Amniotic stem cell (primary cell): ENCODE data around the gene VWA8.
"Not testable (repeated sequence)": the region's sequence is repeated elsewhere in the genome, so short reads cannot be mapped to it uniquely, and the experiment has no call there.

ENCODE experiments used
- DNase-seq: peaks from one replicate; lab custom pipeline; 2025; lab: John Stamatoyannopoulos, UW

Gene VWA8

DNA sequence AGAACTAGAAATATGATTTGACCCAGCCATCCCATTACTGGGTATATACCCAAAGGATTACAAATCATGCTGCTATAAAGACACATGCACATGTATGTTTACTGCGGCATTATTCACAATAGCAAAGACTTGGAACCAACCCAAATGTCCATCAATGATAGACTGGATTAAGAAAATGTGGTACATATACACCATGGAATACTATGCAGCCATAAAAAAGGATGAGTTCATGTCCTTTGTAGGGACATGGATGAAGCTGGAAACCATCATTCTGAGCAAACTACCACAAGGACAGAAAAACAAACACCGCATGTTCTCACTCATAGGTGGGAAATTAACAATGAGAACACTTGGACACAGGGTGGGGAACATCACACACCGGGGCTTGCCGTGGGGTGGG lies 38.0 kb downstream of the VWA8 start:
- DNase-seq: not testable (repeated sequence)

DNA sequence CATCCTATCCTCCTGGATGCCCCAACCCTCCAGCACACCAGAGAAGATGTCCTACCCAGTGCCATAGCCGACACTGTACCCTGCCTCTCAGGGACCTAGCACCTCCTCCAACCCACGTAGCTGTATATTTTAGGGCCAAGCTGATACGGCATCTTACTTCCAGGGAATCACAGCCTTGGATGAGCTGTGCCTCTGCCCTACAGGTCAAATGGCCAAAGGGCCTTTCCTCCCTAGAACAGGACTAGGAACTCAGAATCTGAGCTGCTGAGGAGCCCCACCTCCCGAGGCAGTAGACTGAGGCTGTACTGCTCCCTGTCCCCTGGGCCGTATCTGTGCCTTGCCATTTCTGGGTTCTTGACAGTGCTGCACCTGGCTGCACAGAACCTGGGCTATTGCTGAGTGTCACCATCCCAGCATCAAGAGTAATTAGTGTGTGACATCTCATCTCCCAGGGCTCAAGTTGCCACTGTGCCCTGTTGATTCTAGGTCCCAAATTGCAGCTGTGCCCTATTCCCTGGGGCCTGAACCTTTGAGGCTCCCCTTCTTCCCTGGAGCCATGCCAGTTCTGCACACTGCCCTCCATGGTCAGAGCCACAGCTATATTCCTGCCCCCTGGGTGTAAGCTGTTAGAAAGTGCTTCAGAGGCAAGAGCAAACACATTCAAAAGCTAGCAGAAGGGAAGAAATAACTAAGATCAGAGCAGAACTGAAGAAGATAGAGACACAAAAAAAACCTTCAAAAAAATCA lies 41.0 kb downstream of the VWA8 start:
- DNase-seq: no peak

DNA sequence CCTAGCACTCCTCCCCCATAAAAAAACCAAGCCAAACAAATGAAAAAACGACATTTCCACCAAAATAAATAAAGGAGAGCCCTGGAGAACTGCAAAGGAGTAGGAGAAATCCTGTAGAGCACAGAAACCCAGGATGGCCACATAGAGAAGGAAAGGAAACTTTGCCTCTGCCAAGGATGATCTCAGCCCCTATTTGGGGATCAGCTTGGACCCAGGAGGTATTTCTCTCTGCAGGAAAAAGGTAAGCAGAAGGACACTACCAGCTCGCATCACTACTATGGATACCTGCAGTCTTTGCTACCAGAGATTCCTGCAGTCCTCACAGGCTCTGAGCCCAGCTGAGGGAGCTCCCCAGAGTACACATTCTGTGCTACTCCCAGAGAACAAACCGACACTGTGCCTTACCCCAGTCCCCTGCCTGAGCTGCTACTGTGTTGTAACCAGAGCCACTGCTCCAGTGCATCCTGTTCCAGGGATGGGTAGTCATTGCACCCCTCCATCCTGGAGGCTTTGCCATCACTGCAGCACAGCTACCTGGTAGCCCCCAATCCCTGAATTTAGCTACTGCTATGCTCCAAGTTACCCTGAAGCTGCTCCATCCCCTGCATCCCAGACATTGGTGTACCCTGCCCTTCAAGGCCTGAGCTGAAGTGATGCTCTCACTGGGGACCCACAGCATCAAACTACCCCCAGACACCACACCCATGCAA lies 41.7 kb downstream of the VWA8 start:
- DNase-seq: no peak

DNA sequence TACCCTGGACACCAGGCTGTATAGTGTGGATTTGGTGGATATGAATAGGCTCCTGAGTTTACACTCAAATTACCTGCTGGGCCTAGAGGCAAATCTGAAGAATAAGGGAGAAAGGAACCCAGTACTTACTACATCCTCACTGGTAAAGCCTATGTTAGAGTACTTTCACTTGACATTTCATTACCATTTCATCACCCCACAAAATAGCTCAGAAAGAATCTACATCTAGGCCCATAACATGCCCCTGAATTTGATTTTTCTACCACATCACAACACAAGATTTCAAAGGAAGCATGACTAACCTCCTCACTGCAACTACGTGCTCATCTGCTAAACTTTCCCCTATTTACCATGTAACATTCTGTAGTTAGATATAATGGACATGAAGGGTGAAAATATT lies 43.3 kb downstream of the VWA8 start:
- peak; percentile 5 for DNase-seq

DNA sequence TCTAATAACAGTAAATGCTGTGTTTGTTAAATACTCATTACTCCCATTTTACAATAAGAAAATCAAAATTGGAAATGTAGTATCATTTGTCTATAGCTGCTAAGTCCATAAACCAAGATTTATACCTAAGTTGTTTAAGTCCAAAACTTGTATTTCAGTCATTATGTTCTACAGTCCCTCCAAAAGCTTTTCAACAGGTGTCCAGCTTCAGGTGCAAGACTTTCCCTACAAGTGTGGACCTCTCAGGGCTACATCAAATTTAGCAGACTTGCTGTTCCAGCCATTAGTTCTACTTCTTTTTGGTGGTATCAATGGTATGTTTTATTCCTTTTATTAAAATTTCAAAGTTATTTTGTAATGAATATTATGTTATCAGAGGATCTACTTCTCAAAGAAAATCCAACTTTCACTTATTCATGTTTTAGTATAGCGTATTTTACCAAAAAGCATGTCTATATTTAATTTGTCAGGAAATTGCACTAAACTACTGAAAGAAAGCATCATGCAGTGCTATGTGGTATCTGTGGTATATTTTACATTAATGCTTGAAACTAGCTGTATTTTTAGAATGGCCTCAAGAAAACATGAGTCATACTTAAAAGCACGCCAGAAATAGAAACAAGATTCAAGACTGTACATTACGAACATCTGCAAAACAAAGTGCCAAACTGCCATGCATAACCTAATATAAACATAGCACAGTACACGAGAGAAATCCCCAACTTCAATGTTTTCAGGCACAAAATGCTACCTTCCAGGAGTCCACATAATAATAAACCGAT lies 44.5 kb downstream of the VWA8 start:
- DNase-seq: peak; percentile 16

DNA sequence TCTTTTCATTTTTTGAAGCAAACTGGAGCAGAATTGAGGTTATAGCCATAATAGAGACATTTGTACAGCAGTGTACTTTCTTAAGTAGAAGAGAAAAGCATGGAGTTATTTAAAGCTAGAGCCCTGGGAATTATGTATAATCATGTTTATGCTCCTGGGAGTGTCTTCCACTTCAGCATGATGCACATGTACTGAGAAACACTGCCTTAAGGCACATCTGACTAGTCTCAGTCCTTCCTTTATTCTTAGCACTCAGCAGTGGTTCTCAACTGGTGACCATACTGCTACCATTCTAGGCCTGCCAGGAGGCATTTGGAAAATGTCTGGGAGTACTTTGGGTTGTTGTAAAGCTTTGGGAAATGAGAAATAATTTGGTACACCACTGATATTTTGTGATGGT lies 45.8 kb downstream of the VWA8 start:
- DNase-seq: no peak

DNA sequence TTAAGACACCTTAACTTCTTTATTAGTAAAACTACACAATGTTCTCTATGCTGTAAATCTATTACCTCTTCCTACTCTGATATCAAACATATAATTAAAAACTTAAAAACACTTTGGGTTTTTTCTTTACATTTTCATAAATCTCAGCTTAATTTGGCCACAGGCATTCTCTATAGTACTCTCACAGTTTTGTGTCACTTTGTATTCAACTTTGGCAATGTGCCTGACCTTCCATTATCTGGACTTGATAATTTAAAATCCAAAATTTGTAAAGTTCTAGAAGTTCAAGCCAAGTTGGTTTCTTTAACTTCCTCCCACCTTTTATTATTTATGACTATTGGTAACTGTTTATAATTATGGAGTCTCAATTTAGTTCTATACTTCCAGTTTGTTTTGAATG lies 46.4 kb downstream of the VWA8 start:
- DNase-seq: no peak

DNA sequence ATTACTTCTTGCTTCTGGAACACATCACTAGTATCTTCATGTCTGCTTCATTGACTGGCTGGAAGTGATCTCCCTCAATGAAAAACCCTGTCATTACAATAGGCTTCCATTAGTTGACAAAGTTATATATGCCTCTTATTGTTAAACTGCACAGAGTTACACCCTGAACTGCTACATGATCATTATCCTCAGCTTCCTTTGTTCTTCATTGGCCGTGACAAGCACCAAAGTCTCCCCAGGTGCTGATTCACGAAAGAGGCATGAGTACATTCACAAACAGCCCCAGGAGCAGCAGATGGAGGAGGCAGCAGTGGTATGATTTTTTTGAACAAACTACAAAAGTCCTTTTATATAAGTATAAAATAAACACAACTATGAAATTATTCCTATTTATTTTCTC lies 51.4 kb downstream of the VWA8 start:
- no peak for DNase-seq

DNA sequence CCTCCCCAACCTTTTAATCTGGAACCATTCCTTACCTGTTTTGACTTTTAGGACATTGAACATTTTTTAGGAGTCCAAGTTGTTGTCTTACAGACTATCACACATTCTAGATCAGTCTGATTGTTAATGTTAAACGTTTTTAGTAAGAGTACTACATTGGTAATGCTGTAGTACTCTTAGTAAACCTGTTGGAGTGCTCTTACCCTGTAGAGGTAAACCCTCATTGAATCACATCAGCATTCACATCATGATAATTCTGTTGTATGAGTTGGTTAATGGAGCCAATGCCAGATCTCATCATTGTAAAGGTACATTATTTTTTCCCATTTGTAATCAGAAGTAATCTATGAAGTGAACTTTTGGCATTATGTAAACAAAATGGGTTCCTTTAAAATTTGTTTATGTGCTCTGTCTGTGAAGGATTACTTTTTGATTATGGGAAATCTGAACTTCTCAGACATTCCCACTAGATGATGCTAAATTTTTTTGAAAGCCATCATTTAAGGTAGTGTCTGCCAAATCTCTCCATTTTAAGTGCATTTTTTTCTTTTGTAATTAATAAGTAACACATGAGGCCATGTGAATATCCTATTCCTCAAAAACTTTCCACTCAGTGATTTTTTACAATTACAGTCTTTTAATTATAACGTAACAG lies 55.2 kb downstream of the VWA8 start:
- no peak for DNase-seq

DNA sequence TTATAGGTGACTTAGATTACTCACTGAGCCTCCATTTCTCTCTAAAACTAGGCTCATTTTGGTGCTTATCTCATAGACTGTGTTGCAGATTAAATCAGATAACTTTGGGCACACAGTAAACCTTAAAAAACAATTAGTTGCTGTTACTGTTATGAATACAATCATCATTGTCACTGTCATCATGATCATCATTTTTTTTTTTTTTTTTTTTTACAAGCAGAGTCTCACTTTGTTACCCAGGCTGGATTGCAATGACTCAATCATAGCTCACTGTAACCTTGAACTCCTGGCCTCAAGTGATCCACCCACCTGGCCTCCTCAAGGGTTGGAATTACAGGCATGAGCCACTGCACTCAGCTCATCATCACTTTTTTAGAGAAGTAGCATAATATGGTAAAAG lies 60.0 kb downstream of the VWA8 start:
- DNase-seq: no peak

DNA sequence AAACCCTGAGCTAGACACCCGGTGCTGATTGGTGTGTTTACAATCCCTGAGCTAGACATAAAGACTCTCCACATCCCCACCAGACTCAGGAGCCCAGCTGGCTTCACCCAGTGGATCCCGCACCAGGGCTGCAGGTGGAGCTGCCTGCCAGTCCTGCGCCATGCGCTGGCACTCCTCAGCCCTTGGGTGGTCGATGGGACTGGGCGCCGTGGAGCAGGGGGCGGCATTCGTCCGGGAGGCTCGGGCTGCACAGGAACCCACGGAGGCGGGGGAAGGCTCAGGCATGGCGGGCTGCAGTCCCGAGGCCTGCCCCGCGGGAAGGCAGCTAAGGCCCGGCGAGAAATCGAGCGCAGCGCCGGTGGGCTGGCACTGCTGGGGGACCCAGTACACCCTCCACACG lies 62.5 kb downstream of the VWA8 start:
- not testable (repeated sequence) for DNase-seq

DNA sequence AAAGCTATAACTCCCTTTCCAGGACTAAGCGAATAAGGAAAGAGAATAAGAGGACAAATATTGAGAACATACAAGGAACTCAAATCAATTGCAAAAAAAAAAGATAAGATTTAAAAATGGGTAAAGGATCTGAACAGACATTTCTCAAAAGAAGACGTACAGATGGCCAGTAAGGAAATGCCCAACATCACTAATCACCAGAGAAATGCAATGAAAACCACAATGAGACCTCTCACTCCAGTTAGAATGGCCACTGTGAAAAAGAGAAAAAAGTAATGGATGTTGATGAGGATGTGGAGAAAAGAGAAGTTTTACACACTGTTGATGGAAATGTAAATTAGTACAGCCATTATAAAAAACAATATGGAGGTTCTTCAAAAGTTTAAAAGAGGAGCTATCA lies 63.8 kb downstream of the VWA8 start:
- DNase-seq: no peak

DNA sequence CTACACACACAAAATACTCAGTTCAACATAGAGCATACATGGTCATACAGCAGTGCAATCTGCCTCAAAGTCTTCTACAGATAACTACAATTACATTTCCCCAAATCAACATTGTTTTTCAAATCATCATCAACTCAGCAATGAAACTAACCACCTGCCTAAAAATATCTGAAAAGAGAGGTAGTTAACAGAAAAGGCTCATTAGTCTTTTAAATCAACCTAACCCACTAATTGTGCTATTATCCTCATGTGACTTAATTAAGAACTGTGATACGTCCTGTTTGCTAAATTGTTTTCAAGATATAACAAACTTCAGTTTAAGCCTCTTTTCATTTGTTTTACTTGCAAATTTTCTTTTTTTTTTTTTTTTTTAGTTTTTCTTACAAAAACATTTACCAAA lies 65.4 kb downstream of the VWA8 start:
- no peak for DNase-seq

DNA sequence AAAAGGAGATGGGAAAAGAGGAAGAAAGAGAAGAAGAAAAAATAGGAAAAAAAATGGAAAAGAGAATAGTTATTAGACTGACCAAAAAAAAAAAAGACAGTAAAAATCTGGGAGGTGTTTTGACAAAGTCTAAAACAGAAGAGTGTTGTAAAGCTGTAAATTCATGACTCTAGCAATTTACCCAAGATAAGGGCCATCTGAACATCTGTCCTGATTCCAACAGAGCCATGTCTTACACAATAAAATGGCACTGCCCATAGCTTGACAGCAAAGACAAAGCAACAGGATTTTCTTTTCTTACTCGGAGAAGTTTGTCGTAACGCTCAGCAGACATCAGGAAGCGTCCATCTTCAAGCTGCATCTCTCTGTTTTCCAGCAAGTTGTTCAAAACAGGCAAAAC lies 69.8 kb downstream of the VWA8 start:
- DNase-seq: no peak

DNA sequence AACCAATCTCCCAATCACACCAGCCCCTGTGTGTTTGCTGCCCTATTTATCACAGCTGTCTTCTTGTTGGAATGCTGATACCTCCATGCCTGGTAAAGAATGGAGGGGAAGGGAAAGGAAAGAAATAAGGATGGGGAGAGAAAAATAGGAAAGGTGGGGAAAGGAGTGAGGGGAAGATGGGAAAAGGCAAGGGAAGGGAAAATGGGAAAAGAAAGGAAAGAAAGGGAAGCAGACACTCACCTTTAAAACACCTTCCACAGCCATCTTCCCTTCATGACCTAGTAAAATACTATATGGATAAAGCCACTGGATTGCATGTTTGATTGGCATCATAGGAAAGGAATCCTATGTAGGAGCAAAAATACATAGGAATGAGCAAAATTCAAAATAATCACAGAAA lies 77.8 kb downstream of the VWA8 start:
- no peak for DNase-seq

DNA sequence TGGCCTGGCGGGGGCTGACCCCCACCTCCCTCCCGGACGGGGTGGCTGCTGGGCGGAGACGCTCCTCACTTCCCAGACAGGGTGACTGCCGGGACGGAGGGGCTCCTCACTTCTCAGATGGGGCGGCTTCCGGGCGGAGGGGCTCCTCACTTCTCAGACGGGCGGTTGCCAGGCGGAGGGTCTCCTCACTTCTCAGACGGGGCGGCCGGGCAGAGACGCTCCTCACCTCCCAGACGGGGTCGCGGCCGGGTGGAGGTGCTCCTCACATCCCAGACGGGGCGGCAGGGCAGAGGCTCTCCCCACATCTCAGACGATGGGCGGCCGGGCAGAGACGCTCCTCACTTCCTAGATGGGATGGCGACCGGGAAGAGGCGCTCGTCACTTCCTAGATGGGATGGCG lies 79.0 kb downstream of the VWA8 start:
- not testable (repeated sequence) for DNase-seq

DNA sequence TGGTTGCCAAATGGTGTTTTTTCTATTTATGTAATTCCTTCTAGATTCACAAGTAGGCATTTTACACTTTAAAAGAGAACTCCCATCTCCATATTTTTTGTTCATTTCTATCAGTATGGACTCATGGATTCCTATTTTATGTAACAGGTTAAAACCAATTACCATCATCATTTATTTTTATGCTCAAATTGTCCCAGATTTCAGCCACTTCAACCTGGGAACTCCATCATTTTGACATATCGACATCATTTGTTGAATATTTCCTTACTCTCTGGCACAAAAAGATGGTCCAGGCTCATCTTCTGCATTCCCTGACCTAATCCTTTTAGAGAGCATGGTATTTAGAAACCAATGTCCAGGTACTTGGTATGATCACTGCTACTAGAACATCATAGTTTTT lies 79.9 kb downstream of the VWA8 start:
- DNase-seq: no peak

DNA sequence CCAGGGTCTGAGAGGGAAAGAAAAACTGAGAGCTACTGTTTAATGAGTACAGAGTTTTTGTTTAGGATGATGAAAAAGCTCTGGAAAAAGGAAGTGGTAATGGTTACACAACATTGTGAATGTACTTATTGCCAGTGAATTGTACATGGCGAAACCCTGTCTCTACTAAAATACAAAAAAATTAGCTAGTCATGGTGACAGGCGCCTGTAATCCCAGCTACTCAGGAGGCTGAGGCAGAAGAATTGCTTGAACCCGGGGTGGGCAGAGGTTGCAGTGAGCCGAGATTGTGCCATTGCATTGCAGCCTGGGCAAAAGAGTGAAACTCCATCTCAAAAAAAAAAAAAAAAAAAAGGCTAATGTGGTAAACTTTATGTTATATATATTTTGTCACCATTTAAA lies 96.3 kb downstream of the VWA8 start:
- no peak for DNase-seq

DNA sequence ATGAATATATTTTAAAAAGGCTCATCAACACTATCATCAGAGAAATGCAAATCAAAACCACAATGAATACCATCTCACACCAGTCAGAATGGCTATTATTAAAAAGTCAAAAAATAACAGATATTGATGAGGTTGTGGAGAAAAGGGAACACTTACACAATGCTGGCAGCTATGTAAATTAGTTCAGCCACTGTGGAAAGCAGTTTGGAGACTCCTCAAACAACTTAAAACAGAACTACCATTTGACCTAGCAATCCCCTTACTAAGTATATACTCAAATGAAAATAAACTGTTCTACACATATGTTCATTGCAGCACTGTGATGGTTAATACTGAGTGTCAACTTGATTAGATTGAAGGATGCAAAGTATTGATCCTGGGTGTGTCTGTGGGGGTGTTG lies 98.2 kb downstream of the VWA8 start:
- not testable (repeated sequence) for DNase-seq

DNA sequence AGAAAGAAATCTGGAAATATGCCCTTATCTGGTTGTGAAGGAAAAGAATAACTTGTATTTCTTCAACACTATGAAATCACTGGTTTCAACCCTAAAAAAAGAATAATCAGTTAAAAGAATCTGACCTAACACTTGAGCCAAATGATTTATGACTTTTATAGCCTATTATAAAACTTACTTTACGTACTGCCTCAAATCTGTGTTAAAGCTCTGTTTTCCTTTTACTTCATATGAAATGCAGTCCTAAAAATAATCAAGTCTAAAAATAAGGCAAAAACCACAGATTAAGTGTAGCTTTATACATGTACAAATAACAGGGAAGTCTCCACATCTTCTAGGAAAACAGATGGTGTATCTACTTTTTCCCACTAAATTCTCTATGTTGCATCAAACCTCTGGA lies 101.3 kb downstream of the VWA8 start:
- DNase-seq: no peak

DNA sequence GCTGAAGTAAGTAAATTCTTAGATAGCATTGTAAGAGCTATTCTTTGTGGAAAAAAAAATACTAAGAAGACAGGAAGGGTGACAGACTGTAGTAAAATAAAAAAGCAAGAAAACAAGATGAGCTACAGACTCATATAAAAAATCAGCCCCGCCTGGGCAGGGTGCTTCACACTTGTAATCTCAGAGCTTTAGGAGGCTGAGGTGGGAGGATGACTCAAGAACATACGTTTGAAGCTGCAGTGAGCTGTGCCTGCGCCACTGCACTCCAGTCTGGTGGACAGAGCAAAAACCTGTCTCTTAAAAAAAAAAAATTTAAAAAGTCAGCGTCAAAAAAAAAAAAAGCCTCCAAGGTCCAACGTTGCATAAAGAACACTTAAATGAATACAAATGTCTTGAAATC lies 102.1 kb downstream of the VWA8 start:
- no peak for DNase-seq

DNA sequence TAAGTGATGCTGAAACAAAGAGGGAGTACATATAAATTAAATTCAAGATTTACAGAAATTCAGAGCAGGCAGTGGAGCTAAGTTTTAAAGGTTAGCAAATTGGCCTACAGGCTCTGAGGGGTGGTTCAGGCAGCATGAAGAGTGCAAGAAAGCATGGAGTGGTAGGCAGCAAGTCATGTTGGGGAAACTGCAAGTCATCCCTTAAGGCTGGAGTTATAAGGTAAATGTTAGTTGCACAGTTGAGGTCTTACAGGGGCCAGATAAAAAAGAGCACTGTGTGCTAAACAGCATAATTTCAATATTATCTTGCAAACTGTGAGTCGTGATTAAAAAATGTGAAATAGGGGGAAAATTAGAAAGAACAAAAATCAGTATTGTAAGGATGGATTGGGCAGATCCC lies 106.2 kb downstream of the VWA8 start:
- no peak for DNase-seq

DNA sequence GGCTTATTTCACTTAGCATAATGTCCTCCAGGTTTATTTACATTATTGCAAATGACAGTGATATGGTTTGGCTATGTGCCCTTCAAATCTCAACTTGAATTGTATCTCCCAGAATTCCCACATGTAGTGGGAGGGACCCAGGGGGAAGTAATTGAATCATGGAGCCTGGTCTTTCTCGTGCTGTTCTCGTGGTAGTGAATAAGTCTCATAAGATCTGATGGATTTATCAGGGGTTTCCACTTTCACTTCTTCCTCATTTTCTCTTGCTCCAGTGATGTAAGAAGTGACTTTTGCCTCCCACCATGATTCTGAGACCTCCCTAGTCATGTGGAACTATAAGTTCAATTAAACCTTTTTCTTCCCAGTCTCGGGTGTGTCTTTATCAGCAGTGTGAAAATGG lies 109.6 kb downstream of the VWA8 start:
- DNase-seq: no peak
